Peyer's patch (tissue), 4 donors: Measurements from ENCODE around the gene FBXL19. TPM values are rescaled to one million over a fixed set of nuclear protein-coding genes. Genes with fewer than 3 reads are reported as not detected.

Source experiments
- DNase-seq, 3 donors: peaks; one replicate each; pipeline ENCODE4 v3.0.0-alpha.2; 2017 to 2019
- H3K27ac ChIP-seq, 4 donors: fragments of 200-600 bp; sonication (generic); one replicate each; pipeline ENCODE4 v1.5.1; 2016 to 2019
- H3K27me3 ChIP-seq, 2 donors: fragments of 200-600 bp; sonication (generic); one replicate each; pipeline ENCODE4 v1.5.1; 2019
- H3K36me3 ChIP-seq, 3 donors: fragments of 200-600 bp; sonication (generic); one replicate each; pipeline ENCODE4 v1.5.1; 2016 to 2019
- H3K4me1 ChIP-seq, 4 donors: fragments of 200-600 bp; sonication (generic); one replicate each; pipeline ENCODE4 v1.5.1; 2016 to 2019
- H3K4me3 ChIP-seq, 4 donors: fragments of 200-600 bp; sonication (generic); 1 replicate in 3 of 4; 2 replicates in 1 of 4; pipeline ENCODE4 v1.5.1; 2016 to 2019; ENCODE audit warnings: mild to moderate bottlenecking in 1 of 4
- H3K9me3 ChIP-seq, 4 donors: fragments of 200-600 bp; sonication (generic); one replicate each; pipeline ENCODE4 v1.5.1; 2016 to 2019; ENCODE audit warnings: mild to moderate bottlenecking in 1 of 4
- CTCF ChIP-seq, 6 experiments: fragments of 450-650 bp in 4 of 6; fragments of 200-600 bp in 2 of 6; sonication (generic) in 1 of 6; IDR thresholded peaks; one replicate each; pipeline ENCODE4 v1.5.1; 2017 to 2019; ENCODE audit warnings: antibody characterized with exemption in 6 of 6, mild to moderate bottlenecking in 3 of 6, moderate library complexity in 1 of 6
- POLR2A ChIP-seq, 2 donors: fragments of 450-650 bp; IDR thresholded peaks; one replicate each; pipeline ENCODE4 v1.5.1; 2017; ENCODE audit warnings: antibody characterized with exemption in 2 of 2, mild to moderate bottlenecking in 2 of 2, moderate library complexity in 2 of 2
- total RNA-seq, 4 donors: library from RNA; depleted of rRNA; stranded (reverse); fragments of >200 nt; gene quantifications; one replicate each; pipeline ENCODE4 v1.1.0, GENCODE V29; 2016

Gene FBXL19
- total RNA-seq, 4 donors from 2014 or later, result 25.0 to 51.2 (median 47.9) TPM

- peak overlapping the region; percentile 58 to 98 (median 96) for H3K4me3 ChIP-seq
- TF ChIP-seq CTCF (IDR thresholded peaks at IDR 0.05) (peak in 1 of 6 experiments; percentile 8), POLR2A (IDR thresholded peaks at IDR 0.05) (peak; percentile 47 to 65)
Measured at GRCh38 chr16:30949650-30950515, 26.5 kb downstream of the FBXL19 start.

GRCh38 chr16:30950516-30951065, 27.2 kb downstream of the FBXL19 start:
- Histone ChIP-seq H3K36me3 (no peaks in the 10 kb centered on the region), H3K4me3 (peak overlapping the region; percentile 58 to 98 (median 96)), H3K4me1 (peaks cover 2 to 37% (median 7%) of the 10 kb centered on the region in 4 donors), H3K9me3 (no peaks in the 10 kb centered on the region), H3K27ac (peak overlapping the region; percentile 71 to 98 (median 93)), H3K27me3 (no peaks in the 10 kb centered on the region)
- TF ChIP-seq CTCF (IDR thresholded peaks at IDR 0.05) (no peak), POLR2A (IDR thresholded peaks at IDR 0.05) (no peak)
- DNase-seq, result no peak

More at GRCh38 chr16:30949650-30950515, 26.5 kb downstream of the FBXL19 start:
- Histone ChIP-seq H3K4me1 (peaks cover 2 to 37% (median 7%) of the 10 kb centered on the region in 4 donors), H3K27ac (peak overlapping the region; percentile 71 to 98 (median 93)), H3K9me3 (no peaks in the 10 kb centered on the region), H3K27me3 (no peaks in the 10 kb centered on the region), H3K36me3 (no peaks in the 10 kb centered on the region)
- peak; percentile 71 to 90 (median 85) for DNase-seq

GRCh38 chr16:30951193-30951592, 27.8 kb downstream of the FBXL19 start:
- Histone ChIP-seq H3K4me3 (no peak overlapping the region), H3K4me1 (peaks cover 2 to 37% (median 7%) of the 10 kb centered on the region in 4 donors), H3K27ac (peak overlapping the region in 2 of 4 donors; percentile 13 to 98), H3K36me3 (no peaks in the 10 kb centered on the region), H3K9me3 (no peaks in the 10 kb centered on the region), H3K27me3 (no peaks in the 10 kb centered on the region)
- TF ChIP-seq POLR2A (IDR thresholded peaks at IDR 0.05) (no peak), CTCF (IDR thresholded peaks at IDR 0.05) (no peak)
- DNase-seq, result no peak

GRCh38 chr16:30951750-30952149, 28.4 kb downstream of the FBXL19 start:
- Histone ChIP-seq H3K4me3 (no peak overlapping the region), H3K36me3 (no peaks in the 10 kb centered on the region), H3K9me3 (no peaks in the 10 kb centered on the region), H3K4me1 (peaks cover 2 to 41% (median 7%) of the 10 kb centered on the region in 4 donors), H3K27ac (peak overlapping the region in 2 of 4 donors; percentile 13 to 22), H3K27me3 (no peaks in the 10 kb centered on the region)
- DNase-seq, result no peak
- TF ChIP-seq POLR2A (IDR thresholded peaks at IDR 0.05) (no peak), CTCF (IDR thresholded peaks at IDR 0.05) (no peak)

GRCh38 chr16:30953111-30953510, 29.7 kb downstream of the FBXL19 start:
- Histone ChIP-seq H3K27ac (peak overlapping the region in 1 of 4 donors; percentile 25), H3K36me3 (no peaks in the 10 kb centered on the region), H3K4me3 (no peak overlapping the region), H3K4me1 (peaks cover 2 to 38% (median 7%) of the 10 kb centered on the region in 4 donors), H3K27me3 (no peaks in the 10 kb centered on the region), H3K9me3 (no peaks in the 10 kb centered on the region)
- DNase-seq, result no peak
- no peak for TF ChIP-seq CTCF (IDR thresholded peaks at IDR 0.05)
- no peak for TF ChIP-seq POLR2A (IDR thresholded peaks at IDR 0.05)
